ENCODE results near the gene DTD1. TPM values are rescaled to one million over a fixed set of nuclear protein-coding genes. Genes with fewer than 3 reads are reported as not detected.

The DTD1 gene
- total RNA-seq, 4 donors from 2014 or later, result 6.0 to 18.8 (median 10.2) TPM

- H3K27ac ChIP-seq, result no peak overlapping the region
- H3K9me3 ChIP-seq, result no peaks in the 10 kb centered on the region
- TF ChIP-seq CTCF (IDR thresholded peaks at IDR 0.05), result no peak
- TF ChIP-seq POLR2A (IDR thresholded peaks at IDR 0.05), result no peak
- H3K4me3 ChIP-seq, result no peak overlapping the region
- no peaks in the 10 kb centered on the region for H3K4me1 ChIP-seq
- no peaks in the 10 kb centered on the region for H3K36me3 ChIP-seq
- no peak for DNase-seq
- H3K27me3 ChIP-seq, result no peaks in the 10 kb centered on the region
These were observed 220.9 kb downstream of the DTD1 start for GRCh38 chr20:18808712-18809111.

- H3K4me1 ChIP-seq, result no peaks in the 10 kb centered on the region
These were observed 223.3 kb downstream of the DTD1 start for GRCh38 chr20:18811186-18811585.

GRCh38 chr20:18811904-18812303, 224.1 kb downstream of the DTD1 start:
- Histone ChIP-seq H3K27ac (no peak overlapping the region), H3K4me3 (no peak overlapping the region), H3K27me3 (no peaks in the 10 kb centered on the region), H3K36me3 (no peaks in the 10 kb centered on the region), H3K4me1 (no peaks in the 10 kb centered on the region), H3K9me3 (no peaks in the 10 kb centered on the region)
- TF ChIP-seq CTCF (IDR thresholded peaks at IDR 0.05), result no peak
- TF ChIP-seq POLR2A (IDR thresholded peaks at IDR 0.05), result no peak
- no peak for DNase-seq

More at GRCh38 chr20:18811186-18811585, 223.3 kb downstream of the DTD1 start:
- H3K4me3 ChIP-seq, result no peak overlapping the region
- no peak for DNase-seq
- TF ChIP-seq POLR2A (IDR thresholded peaks at IDR 0.05) (no peak), CTCF (IDR thresholded peaks at IDR 0.05) (no peak)
- H3K27me3 ChIP-seq, result no peaks in the 10 kb centered on the region
- no peaks in the 10 kb centered on the region for H3K36me3 ChIP-seq
- H3K27ac ChIP-seq, result no peak overlapping the region
- H3K9me3 ChIP-seq, result no peaks in the 10 kb centered on the region

- H3K27me3 ChIP-seq, result no peaks in the 10 kb centered on the region
- no peak within 1 kb of the TSS for H3K27ac ChIP-seq
- H3K9me3 ChIP-seq, result no peaks in the 10 kb centered on the region
- TF ChIP-seq POLR2A (IDR thresholded peaks at IDR 0.05), result no peak
- no peak for TF ChIP-seq CTCF (IDR thresholded peaks at IDR 0.05)
- no peaks in the 10 kb centered on the region for H3K4me1 ChIP-seq
- H3K4me3 ChIP-seq, result no peak within 1 kb of the TSS
- DNase-seq, result no peak
- no peaks in the 10 kb centered on the region for H3K36me3 ChIP-seq
These were observed 225.6 kb downstream of the DTD1 start, which contains the start of gene SCP2D1 for GRCh38 chr20:18813483-18813882. Gene SCP2D1, plus strand, starts transcription at chr20:18813783. Its CDS starts 33 bp downstream, at chr20:18813816.

- Histone ChIP-seq H3K9me3 (no peaks in the 10 kb centered on the region), H3K36me3 (no peaks in the 10 kb centered on the region), H3K4me1 (no peaks in the 10 kb centered on the region), H3K27me3 (no peaks in the 10 kb centered on the region), H3K27ac (no peak overlapping the region), H3K4me3 (no peak overlapping the region)
- no peak for DNase-seq
- TF ChIP-seq CTCF (IDR thresholded peaks at IDR 0.05) (no peak), POLR2A (IDR thresholded peaks at IDR 0.05) (no peak)
These were observed 227.5 kb downstream of the DTD1 start for GRCh38 chr20:18815194-18815942.

Small RNAs within 50 kb of the gene (small RNA-seq; reads per million reads assigned to genes)
- gene RN7SL638P, result 0 reads per million in 2 donors
- 0 reads per million in 2 donors for gene RNU6ATAC34P

Other genes starting within 250 kb of the DTD1 start
- gene DZANK1, start 121.0 kb upstream of the DTD1 start, total RNA-seq, result 1 to 10 TPM; 1.6 to 5.0 (median 2.1) TPM
- gene POLR3F, start 120.7 kb upstream of the DTD1 start, total RNA-seq, result 1 to 10 TPM; 7.4 to 9.9 (median 8.6) TPM
- 10 to 100 TPM in 3 of 4 donors, 1 to 10 TPM in 1; 6.2 to 14.9 (median 12.8) TPM for gene RBBP9, start 90.8 kb upstream of the DTD1 start, total RNA-seq
- gene SEC23B, start 80.1 kb upstream of the DTD1 start, total RNA-seq, result 10 to 100 TPM; 31.3 to 43.7 (median 36.0) TPM
- gene SMIM26, start 20.6 kb upstream of the DTD1 start, total RNA-seq, result 10 to 100 TPM; 19.8 to 72.9 (median 61.8) TPM
- gene SCP2D1, start 225.7 kb downstream of the DTD1 start, total RNA-seq, result not detected